K562 (cell line): Measurements from ENCODE around the gene PFN3.

Source experiments
- AFF1 ChIP-seq, 2 experiments: fragments of 450-650 bp; IDR thresholded peaks; 2 replicates each; pipeline ENCODE4 v1.6.1; 2018; ENCODE audit warnings: mild to moderate bottlenecking in 2 of 2, low read depth in 1 of 2; ENCODE audit not compliant: partially characterized antibody in 2 of 2
- FOXP4 ChIP-seq: sonication (generic); formaldehyde crosslinking; IDR thresholded peaks from 2 replicates; pipeline ENCODE4 v1.8.0; 2022; ENCODE audit warnings: mild to moderate bottlenecking, missing genetic modification reagents, borderline replicate concordance
- GABPB1 ChIP-seq: sonication (generic); formaldehyde crosslinking; IDR thresholded peaks from 2 replicates; pipeline ENCODE4 v1.8.0; 2022; ENCODE audit warnings: mild to moderate bottlenecking, missing genetic modification reagents
- HDAC1 ChIP-seq, 2 experiments: fragments of 450-650 bp; IDR thresholded peaks; 2 replicates each; pipeline ENCODE4 v1.6.1; 2016 to 2017; ENCODE audit warnings: inconsistent platforms in 1 of 2, mild to moderate bottlenecking in 1 of 2, moderate library complexity in 1 of 2
- MEF2A ChIP-seq: IDR thresholded peaks from 2 replicates; pipeline ENCODE4 v1.6.1; 2011; ENCODE audit warnings: low read depth, mild to moderate bottlenecking, low read length, moderate library complexity; ENCODE audit not compliant: control insufficient read depth
- TEAD4 ChIP-seq, 2 experiments: sonication (generic) in 1 of 2; formaldehyde crosslinking in 1 of 2; IDR thresholded peaks; 2 replicates each; pipeline versions ENCODE4 v1.6.1 to v1.8.0; 2012 to 2022; ENCODE audit warnings: borderline replicate concordance in 1 of 2, inconsistent platforms in 1 of 2, low read length in 1 of 2, mild to moderate bottlenecking in 1 of 2, missing genetic modification reagents in 1 of 2
- ZNF282 ChIP-seq: sonication (generic); formaldehyde crosslinking; IDR thresholded peaks from 2 replicates; pipeline ENCODE4 v1.8.1; 2023; ENCODE audit warnings: missing genetic modification reagents
- ZNF696 ChIP-seq: fragments of 250-450 bp; sonication (Bioruptor Pico); conservative IDR thresholded peaks from 2 replicates; pipeline ENCODE4 v1.4.0; 2020; ENCODE audit warnings: mild to moderate bottlenecking, moderate library complexity

DNA sequence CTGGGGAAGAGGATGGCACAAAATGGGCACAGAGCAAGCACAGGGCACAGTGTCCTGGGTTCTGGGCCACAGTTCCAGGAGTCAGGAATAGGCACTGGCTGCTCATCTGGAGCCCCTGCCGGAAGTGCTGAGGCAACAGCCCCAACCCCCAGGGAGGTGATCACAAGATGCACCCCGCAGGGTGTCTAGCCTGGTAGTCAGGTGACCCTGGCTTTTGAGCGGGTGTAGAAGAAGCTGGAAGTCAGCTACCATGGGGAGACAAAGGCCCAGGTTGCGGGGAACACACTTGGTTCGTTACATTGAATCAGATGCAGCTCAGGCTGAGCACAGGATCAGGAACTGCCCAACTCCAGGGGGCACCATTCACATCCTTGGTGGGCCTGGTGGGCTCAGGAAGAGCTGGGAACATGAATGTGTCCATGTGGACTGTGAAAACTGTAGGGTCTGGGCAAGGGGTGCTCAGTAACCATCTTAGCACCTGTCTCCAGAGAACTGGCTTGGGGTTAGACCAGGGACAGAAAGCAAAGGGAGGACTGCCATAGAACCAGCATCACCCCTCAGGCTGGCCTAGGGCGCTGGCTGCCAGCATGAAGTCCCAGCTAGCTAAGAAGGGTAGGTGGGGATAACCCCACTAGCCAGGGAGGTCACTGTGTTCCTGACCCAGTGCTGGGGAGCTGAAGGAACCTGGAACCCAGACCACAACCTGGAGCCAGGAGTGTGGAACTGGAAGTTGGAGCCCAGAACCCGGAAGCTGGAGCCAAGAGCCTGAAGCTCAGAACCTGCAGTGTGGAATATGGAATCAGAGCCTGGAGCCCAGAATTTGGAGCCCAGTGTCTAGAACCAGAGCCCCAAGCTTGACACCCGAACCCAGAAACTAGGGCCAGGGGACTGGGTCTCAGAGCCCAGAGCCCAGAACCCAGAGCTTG is 22.3 kb downstream of the PFN3 start:
- TF ChIP-seq ZNF696 (CRISPR knock-in tag): no peak
- no peak for TF ChIP-seq FOXP4 (CRISPR knock-in tag)
- TF ChIP-seq HDAC1 (IDR thresholded peaks at IDR 0.05): no peak
- no peak for TF ChIP-seq ZNF282 (CRISPR knock-in tag)
- no peak for TF ChIP-seq GABPB1 (CRISPR knock-in tag)
- no peak for TF ChIP-seq AFF1 (IDR thresholded peaks at IDR 0.05; ENCODE audit: low read depth in 1 of 2, partially characterized antibody in 2 of 2)
- TF ChIP-seq MEF2A: no peak
- TF ChIP-seq TEAD4 (IDR thresholded peaks at IDR 0.05; ENCODE audit: low read length): no peak
- no peak for TF ChIP-seq TEAD4 (CRISPR knock-in tag; IDR thresholded peaks at IDR 0.05; ENCODE audit: borderline replicate concordance)
